ENCODE data around the gene RYR1.

DNA sequence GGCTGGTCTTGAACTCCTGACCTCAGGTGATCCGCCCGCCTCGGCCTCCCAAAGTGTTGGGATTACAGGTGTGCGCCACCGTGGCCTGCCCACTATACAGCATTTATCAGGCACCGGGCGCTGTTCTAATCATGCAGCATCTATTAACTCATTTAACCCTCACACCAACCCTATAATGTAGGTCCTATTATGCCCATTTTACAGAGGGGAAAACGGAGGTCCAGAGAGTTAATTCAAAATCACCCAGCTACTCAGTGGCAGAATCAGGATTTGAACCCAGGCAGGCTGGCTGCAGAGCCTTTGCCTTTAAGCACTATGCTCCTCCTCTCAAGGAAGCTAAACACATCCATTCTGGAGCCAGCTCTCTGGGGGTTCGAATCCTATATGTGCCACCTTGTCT lies 130.0 kb downstream of the RYR1 start:
- no peak for TF ChIP-seq POLR2A (IDR thresholded peaks at IDR 0.05)
- TF ChIP-seq, protein P1, sequence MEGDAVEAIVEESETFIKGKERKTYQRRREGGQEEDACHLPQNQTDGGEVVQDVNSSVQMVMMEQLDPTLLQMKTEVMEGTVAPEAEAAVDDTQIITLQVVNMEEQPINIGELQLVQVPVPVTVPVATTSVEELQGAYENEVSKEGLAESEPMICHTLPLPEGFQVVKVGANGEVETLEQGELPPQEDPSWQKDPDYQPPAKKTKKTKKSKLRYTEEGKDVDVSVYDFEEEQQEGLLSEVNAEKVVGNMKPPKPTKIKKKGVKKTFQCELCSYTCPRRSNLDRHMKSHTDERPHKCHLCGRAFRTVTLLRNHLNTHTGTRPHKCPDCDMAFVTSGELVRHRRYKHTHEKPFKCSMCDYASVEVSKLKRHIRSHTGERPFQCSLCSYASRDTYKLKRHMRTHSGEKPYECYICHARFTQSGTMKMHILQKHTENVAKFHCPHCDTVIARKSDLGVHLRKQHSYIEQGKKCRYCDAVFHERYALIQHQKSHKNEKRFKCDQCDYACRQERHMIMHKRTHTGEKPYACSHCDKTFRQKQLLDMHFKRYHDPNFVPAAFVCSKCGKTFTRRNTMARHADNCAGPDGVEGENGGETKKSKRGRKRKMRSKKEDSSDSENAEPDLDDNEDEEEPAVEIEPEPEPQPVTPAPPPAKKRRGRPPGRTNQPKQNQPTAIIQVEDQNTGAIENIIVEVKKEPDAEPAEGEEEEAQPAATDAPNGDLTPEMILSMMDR (IDR thresholded peaks at IDR 0.05) = no peak

Measured in right lobe of liver (tissue), 4 donors.